SK-MEL-5 (cell line): ENCODE measurements around the gene GSE1. TPM values are rescaled to one million over a fixed set of nuclear protein-coding genes. Genes with fewer than 3 reads are reported as not detected.
A peak's percentile ranks its signal among the peaks of the same experiment; 100 is the strongest.

Source experiments
- DNase-seq: peaks from one replicate; pipeline ENCODE4 v3.0.0-alpha.2; 2016; ENCODE audit warnings: low read depth, low spot score
- in situ Hi-C: cut with HindIII; loops from 2 replicates; pipeline ENCODE4 v1.10.0; 2016; ENCODE audit warnings: low sequenced_read_pairs, high pct_unique_total_duplicates, low pct_unique_long_range_greater_than_20kb
- total RNA-seq: library from RNA; depleted of rRNA; stranded (reverse); fragments of >200 nt; shearing (Covaris generic); gene quantifications from 2 replicates; pipeline ENCODE4 v1.2.3, GENCODE V29; 2014

Gene GSE1
- total RNA-seq, 1 experiment from 2014 or later, result 5.8 TPM

- in situ Hi-C loops, result no loop called here
- peak; percentile 72 for DNase-seq
Measured at GRCh38 chr16:85610446-85611193, 2.5 kb upstream of the GSE1 start.

GRCh38 chr16:85611194-85611443 is 2.0 kb upstream of the GSE1 start:
- DNase-seq, result peak; percentile 9
- in situ Hi-C loops, result no loop called here

GRCh38 chr16:85611444-85612190 is 1.5 kb upstream of the GSE1 start:
- peak; percentile 60 for DNase-seq
- in situ Hi-C loops, result no loop called here

- in situ Hi-C loops, result no loop called here
- peak; percentile 74 for DNase-seq
Measured at GRCh38 chr16:85612191-85612800, 826 bp upstream of the GSE1 start.

GRCh38 chr16:85613604-85614337 is 649 bp downstream of the GSE1 start:
- no peak for DNase-seq
- in situ Hi-C loops, result no loop called here

GRCh38 chr16:85614338-85615013 is 1.4 kb downstream of the GSE1 start:
- DNase-seq, result no peak
- in situ Hi-C loops, result no loop called here

GRCh38 chr16:85615014-85615851 is 2.1 kb downstream of the GSE1 start:
- in situ Hi-C loops, result no loop called here

GRCh38 chr16:85615852-85616606 is 2.9 kb downstream of the GSE1 start:
- in situ Hi-C loops, result no loop called here
- DNase-seq, result peak; percentile 62

More at GRCh38 chr16:85615014-85615851, 2.1 kb downstream of the GSE1 start:
- no peak for DNase-seq

- DNase-seq, result no peak
- in situ Hi-C loops, result no loop called here
Measured at GRCh38 chr16:85616607-85617321, 3.6 kb downstream of the GSE1 start.

GRCh38 chr16:85617948-85618347 is 4.8 kb downstream of the GSE1 start:
- DNase-seq, result no peak
- in situ Hi-C loops, result no loop called here

GRCh38 chr16:85618521-85618920 is 5.4 kb downstream of the GSE1 start:
- in situ Hi-C loops, result no loop called here
- no peak for DNase-seq

- in situ Hi-C loops, result no loop called here
- DNase-seq, result no peak
Measured at GRCh38 chr16:85619101-85619891, 6.2 kb downstream of the GSE1 start.

GRCh38 chr16:85620374-85620773 is 7.3 kb downstream of the GSE1 start:
- in situ Hi-C loops, result no loop called here
- no peak for DNase-seq

GRCh38 chr16:85621698-85622428 is 8.7 kb downstream of the GSE1 start:
- DNase-seq, result no peak
- in situ Hi-C loops, result no loop called here
